Neural progenitor cell (in vitro differentiated cells): Measurements from ENCODE around the gene CREB5. TPM values are rescaled to one million over a fixed set of nuclear protein-coding genes. Genes with fewer than 3 reads are reported as not detected.

Experiments used
- DNase-seq: peaks from one replicate; pipeline ENCODE4 v3.0.0-alpha.2; 2016; ENCODE audit warnings: low spot score
- H2AFZ ChIP-seq: fragments of 200-600 bp; sonication (generic); replicated peaks from 2 replicates; pipeline ENCODE4 v1.6.1; 2016; ENCODE audit warnings: antibody characterized with exemption
- H3F3A ChIP-seq: fragments of 200-600 bp; sonication (generic); 2 replicates; pipeline ENCODE4 v1.6.1; 2016; ENCODE audit warnings: antibody characterized with exemption, low read depth
- H3K27ac ChIP-seq: fragments of 200-600 bp; sonication (generic); 2 replicates; pipeline ENCODE4 v1.5.1; 2016; ENCODE audit warnings: mild to moderate bottlenecking
- H3K27me3 ChIP-seq: fragments of 200-600 bp; sonication (generic); 2 replicates; pipeline ENCODE4 v1.6.1; 2016; ENCODE audit warnings: mild to moderate bottlenecking, moderate library complexity
- H3K36me3 ChIP-seq: fragments of 200-600 bp; sonication (generic); 2 replicates; pipeline ENCODE4 v1.5.1; 2016
- H3K4me1 ChIP-seq: fragments of 200-600 bp; sonication (generic); 2 replicates; pipeline ENCODE4 v1.6.1; 2016; ENCODE audit warnings: mixed run types
- H3K4me2 ChIP-seq: fragments of 200-600 bp; sonication (generic); 2 replicates; pipeline ENCODE4 v1.6.1; 2016
- H3K4me3 ChIP-seq: fragments of 200-600 bp; sonication (generic); 2 replicates; pipeline ENCODE4 v1.5.1; 2016
- H3K79me2 ChIP-seq: fragments of 200-600 bp; sonication (generic); 2 replicates; pipeline ENCODE4 v1.6.1; 2016; ENCODE audit warnings: low read depth
- H3K9ac ChIP-seq: fragments of 200-600 bp; sonication (generic); 2 replicates; pipeline ENCODE4 v1.6.1; 2016
- H3K9me3 ChIP-seq: fragments of 200-600 bp; sonication (generic); 2 replicates; pipeline ENCODE4 v1.5.1; 2016; ENCODE audit warnings: low read depth
- H4K20me1 ChIP-seq: fragments of 200-600 bp; sonication (generic); 2 replicates; pipeline ENCODE4 v1.6.1; 2016; ENCODE audit warnings: low read depth
- H3K27ac Mint-ChIP-seq: 3 replicates; pipeline ENCODE4 v1.8.0; 2021; ENCODE audit warnings: mixed read lengths
- H3K27me3 Mint-ChIP-seq: 2 replicates; pipeline ENCODE4 v1.8.0; 2022; ENCODE audit warnings: low read depth, mild to moderate bottlenecking, inconsistent platforms, moderate library complexity, mixed read lengths; ENCODE audit not compliant: insufficient read depth
- H3K36me3 Mint-ChIP-seq: 3 replicates; pipeline ENCODE4 v1.8.0; 2021; ENCODE audit warnings: mixed read lengths
- H3K4me1 Mint-ChIP-seq: 3 replicates; pipeline ENCODE4 v1.8.0; 2021; ENCODE audit warnings: mixed read lengths
- H3K4me3 Mint-ChIP-seq: 3 replicates; pipeline ENCODE4 v1.8.0; 2021; ENCODE audit warnings: mild to moderate bottlenecking, moderate library complexity, mixed read lengths
- H3K9me3 Mint-ChIP-seq: 3 replicates; pipeline ENCODE4 v1.8.0; 2020; ENCODE audit warnings: mixed read lengths
- EZH2 ChIP-seq: fragments of 200-600 bp; sonication (generic); IDR thresholded peaks from 2 replicates; pipeline ENCODE4 v1.6.1; 2017; ENCODE audit warnings: antibody characterized with exemption, mild to moderate bottlenecking, moderate library complexity
- EZH2phosphoT487 ChIP-seq: fragments of 200-600 bp; sonication (generic); IDR thresholded peaks from 2 replicates; pipeline ENCODE4 v1.6.1; 2017; ENCODE audit warnings: antibody characterized with exemption
- total RNA-seq: library from RNA; depleted of rRNA; stranded (reverse); fragments of >200 nt; gene quantifications from 2 replicates; pipeline ENCODE4 v1.2.3, GENCODE V29; 2015; ENCODE audit warnings: low replicate concordance
- TF ChIP-seq, protein P1 (sequence below): fragments of 200-600 bp; sonication (generic); IDR thresholded peaks from 2 replicates; pipeline ENCODE4 v1.5.1; 2017; ENCODE audit warnings: antibody characterized with exemption, mild to moderate bottlenecking

The CREB5 gene
- total RNA-seq, 1 donor from 2014 or later = 1.2 TPM

GRCh38 chr7:28481091-28481926 lies 69.0 kb downstream of the CREB5 start:
- Mint-ChIP-seq H3K4me1 (peaks cover 61% of the 10 kb centered on the region), H3K27ac (peak overlapping the region; percentile 84), H3K4me3 (peak overlapping the region; percentile 21), H3K36me3 (no peaks in the 10 kb centered on the region), H3K27me3 (peaks cover 2% of the 10 kb centered on the region), H3K9me3 (no peaks in the 10 kb centered on the region)
- Histone ChIP-seq H3K79me2 (no peaks in the 10 kb centered on the region), H3K4me1 (peaks cover 52% of the 10 kb centered on the region), H3F3A (peaks cover 6% of the 10 kb centered on the region), H4K20me1 (no peaks in the 10 kb centered on the region), H2AFZ (no peak overlapping the region), H3K4me2 (peak overlapping the region; percentile 56), H3K36me3 (no peaks in the 10 kb centered on the region), H3K4me3 (no peak overlapping the region), H3K9me3 (no peaks in the 10 kb centered on the region), H3K27ac (no peak overlapping the region), H3K9ac (no peak overlapping the region), H3K27me3 (no peaks in the 10 kb centered on the region)
- TF ChIP-seq EZH2phosphoT487 (no peak), EZH2 (no peak)
- TF ChIP-seq, protein P1, sequence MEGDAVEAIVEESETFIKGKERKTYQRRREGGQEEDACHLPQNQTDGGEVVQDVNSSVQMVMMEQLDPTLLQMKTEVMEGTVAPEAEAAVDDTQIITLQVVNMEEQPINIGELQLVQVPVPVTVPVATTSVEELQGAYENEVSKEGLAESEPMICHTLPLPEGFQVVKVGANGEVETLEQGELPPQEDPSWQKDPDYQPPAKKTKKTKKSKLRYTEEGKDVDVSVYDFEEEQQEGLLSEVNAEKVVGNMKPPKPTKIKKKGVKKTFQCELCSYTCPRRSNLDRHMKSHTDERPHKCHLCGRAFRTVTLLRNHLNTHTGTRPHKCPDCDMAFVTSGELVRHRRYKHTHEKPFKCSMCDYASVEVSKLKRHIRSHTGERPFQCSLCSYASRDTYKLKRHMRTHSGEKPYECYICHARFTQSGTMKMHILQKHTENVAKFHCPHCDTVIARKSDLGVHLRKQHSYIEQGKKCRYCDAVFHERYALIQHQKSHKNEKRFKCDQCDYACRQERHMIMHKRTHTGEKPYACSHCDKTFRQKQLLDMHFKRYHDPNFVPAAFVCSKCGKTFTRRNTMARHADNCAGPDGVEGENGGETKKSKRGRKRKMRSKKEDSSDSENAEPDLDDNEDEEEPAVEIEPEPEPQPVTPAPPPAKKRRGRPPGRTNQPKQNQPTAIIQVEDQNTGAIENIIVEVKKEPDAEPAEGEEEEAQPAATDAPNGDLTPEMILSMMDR = no peak
- peak; percentile 59 for DNase-seq

DNA sequence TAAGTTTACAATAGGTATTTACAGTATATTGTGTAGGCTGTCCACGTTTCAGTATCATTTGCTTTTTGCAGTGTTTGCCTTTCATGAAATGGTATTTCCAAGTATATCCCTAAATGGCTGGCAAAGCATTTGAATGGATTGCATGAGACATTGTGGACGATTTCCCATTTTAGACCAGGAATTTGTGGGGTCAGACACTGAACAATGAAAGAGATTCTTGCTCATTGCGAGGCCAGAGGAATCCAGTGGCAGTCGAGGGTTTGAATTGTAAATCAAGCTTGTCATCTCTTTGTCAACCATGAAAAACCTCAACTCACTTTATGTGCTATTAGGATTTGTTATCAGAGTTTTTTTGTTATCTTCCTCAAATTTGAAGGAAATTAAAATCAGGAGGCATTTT lies 70.8 kb downstream of the CREB5 start:
- Mint-ChIP-seq H3K27me3 (no peaks in the 10 kb centered on the region), H3K36me3 (no peaks in the 10 kb centered on the region), H3K4me1 (peaks cover 61% of the 10 kb centered on the region), H3K4me3 (no peak overlapping the region), H3K9me3 (no peaks in the 10 kb centered on the region), H3K27ac (peak overlapping the region; percentile 55)
- no peak overlapping the region for H3K27ac ChIP-seq
- no peaks in the 10 kb centered on the region for H3K27me3 ChIP-seq
- H3K36me3 ChIP-seq = no peaks in the 10 kb centered on the region
- H2AFZ ChIP-seq = no peak overlapping the region
- no peaks in the 10 kb centered on the region for H3K79me2 ChIP-seq
- DNase-seq = no peak
- H3K4me1 ChIP-seq = peaks cover 52% of the 10 kb centered on the region
- TF ChIP-seq EZH2phosphoT487 (no peak), EZH2 (no peak)
- TF ChIP-seq, protein P1 = no peak
- H4K20me1 ChIP-seq = no peaks in the 10 kb centered on the region
- H3K9me3 ChIP-seq = no peaks in the 10 kb centered on the region
- H3K9ac ChIP-seq = no peak overlapping the region
- H3K4me3 ChIP-seq = no peak overlapping the region
- peaks cover 6% of the 10 kb centered on the region for H3F3A ChIP-seq
- no peak overlapping the region for H3K4me2 ChIP-seq

- H4K20me1 ChIP-seq = no peaks in the 10 kb centered on the region
- no peak overlapping the region for H3K4me2 ChIP-seq
- H3K79me2 ChIP-seq = no peaks in the 10 kb centered on the region
- H3K27ac ChIP-seq = no peak overlapping the region
- no peak overlapping the region for H3K9ac ChIP-seq
- no peaks in the 10 kb centered on the region for H3K9me3 Mint-ChIP-seq
- H3K9me3 ChIP-seq = no peaks in the 10 kb centered on the region
- peaks cover 44% of the 10 kb centered on the region for H3K4me1 ChIP-seq
- H3K4me3 Mint-ChIP-seq = no peak overlapping the region
- no peaks in the 10 kb centered on the region for H3K27me3 ChIP-seq
- DNase-seq = no peak
- H3K4me1 Mint-ChIP-seq = peaks cover 55% of the 10 kb centered on the region
- no peak for TF ChIP-seq EZH2
- TF ChIP-seq EZH2phosphoT487 = no peak
- H3K27me3 Mint-ChIP-seq = no peaks in the 10 kb centered on the region
- peaks cover 6% of the 10 kb centered on the region for H3F3A ChIP-seq
- H3K36me3 Mint-ChIP-seq = peaks cover 2% of the 10 kb centered on the region
- H3K4me3 ChIP-seq = no peak overlapping the region
- no peak overlapping the region for H2AFZ ChIP-seq
- no peak overlapping the region for H3K27ac Mint-ChIP-seq
- no peaks in the 10 kb centered on the region for H3K36me3 ChIP-seq
Observed at GRCh38 chr7:28483908-28484605, 71.7 kb downstream of the CREB5 start.

DNA sequence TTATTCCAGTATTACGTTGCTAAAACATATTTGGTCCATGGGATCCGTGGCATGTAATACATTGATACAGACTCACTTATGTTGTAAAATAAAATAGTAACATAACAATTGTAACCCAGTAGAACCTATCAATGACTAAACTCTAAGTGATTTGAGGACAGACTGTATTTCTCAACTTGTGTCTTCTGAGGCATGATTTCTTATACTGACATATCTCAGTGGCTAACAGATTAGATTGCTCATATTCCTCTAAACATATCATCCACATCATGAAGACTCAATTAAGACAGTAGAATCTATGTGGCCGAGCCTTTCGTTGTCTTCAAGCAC lies 72.3 kb downstream of the CREB5 start:
- Histone ChIP-seq H3K36me3 (no peaks in the 10 kb centered on the region), H4K20me1 (no peaks in the 10 kb centered on the region), H3K4me3 (no peak overlapping the region), H3K79me2 (no peaks in the 10 kb centered on the region), H3K4me2 (no peak overlapping the region), H3K27me3 (no peaks in the 10 kb centered on the region), H2AFZ (no peak overlapping the region), H3K27ac (no peak overlapping the region), H3F3A (peaks cover 2% of the 10 kb centered on the region), H3K9ac (no peak overlapping the region), H3K9me3 (no peaks in the 10 kb centered on the region), H3K4me1 (peaks cover 39% of the 10 kb centered on the region)
- TF ChIP-seq, protein P1 = no peak
- TF ChIP-seq EZH2phosphoT487 (no peak), EZH2 (no peak)
- Mint-ChIP-seq H3K9me3 (no peaks in the 10 kb centered on the region), H3K27me3 (no peaks in the 10 kb centered on the region), H3K4me3 (no peak overlapping the region), H3K36me3 (peaks cover 2% of the 10 kb centered on the region), H3K27ac (no peak overlapping the region), H3K4me1 (peaks cover 50% of the 10 kb centered on the region)
- DNase-seq = no peak
